AML-193 (cell line): ENCODE results near the gene LRRC46.

Experiments used
- DNase-seq, 2 experiments: peaks; one replicate each; lab custom pipeline; 2025; lab: John Stamatoyannopoulos, UW

Gene LRRC46

DNA sequence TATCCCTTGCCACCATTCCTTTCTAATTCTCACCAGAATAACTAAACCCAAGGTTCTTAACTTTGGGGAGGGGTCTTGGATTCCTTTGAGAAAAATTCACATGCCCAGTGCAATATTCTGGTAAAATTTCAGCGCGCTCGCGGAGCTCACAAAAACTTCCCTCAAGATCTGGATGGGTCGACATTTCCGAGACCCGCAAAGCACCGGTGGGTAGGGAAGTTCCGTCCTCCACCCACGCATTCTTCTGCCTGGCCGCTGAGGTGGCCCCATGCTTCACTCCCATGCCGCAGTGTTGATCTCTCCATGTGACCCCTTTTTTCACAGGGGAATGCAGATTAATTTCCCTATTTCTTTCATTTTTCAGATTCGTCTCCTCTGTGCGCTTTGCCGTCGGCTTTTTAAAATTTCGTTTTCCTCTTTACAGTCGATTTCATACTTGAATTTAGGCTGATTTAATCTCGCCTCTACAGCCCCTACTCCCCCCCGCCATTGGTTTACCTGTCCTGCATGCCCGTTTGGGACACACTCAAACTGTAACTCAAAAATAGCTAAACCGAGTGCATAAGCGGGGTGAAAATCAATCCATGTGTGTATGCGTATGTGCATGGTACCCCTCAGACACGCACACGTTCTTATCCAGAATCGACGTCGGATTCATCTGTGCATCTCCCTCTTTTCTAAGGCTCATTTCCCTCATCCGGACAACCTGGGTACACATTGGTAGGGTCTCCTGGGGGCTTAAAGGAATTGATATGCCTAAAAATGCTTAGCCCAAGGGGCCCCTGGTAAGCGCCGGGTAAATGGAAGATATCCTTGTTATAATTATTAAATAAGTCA is 20.9 kb downstream of the LRRC46 start:
- no peak for DNase-seq

DNA sequence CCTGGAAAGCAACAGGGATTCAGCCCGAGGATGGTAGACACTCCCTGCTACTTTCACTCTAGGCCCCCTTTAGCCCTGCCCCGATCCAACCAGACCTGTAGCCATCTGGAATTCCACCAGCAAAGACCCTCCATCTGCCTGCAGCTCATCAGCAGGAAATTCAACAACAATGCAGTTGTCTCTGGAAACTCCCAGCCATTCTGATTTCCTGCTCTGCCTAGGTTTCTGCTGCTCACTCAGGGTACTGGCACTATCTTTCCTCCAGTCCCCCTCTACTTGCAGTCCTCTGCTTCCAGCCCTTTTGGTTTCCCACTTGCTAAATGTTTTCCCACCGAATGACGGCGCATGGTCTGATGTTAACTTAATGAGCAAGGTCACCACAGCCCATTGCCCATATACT is 22.1 kb downstream of the LRRC46 start:
- DNase-seq = no peak

DNA sequence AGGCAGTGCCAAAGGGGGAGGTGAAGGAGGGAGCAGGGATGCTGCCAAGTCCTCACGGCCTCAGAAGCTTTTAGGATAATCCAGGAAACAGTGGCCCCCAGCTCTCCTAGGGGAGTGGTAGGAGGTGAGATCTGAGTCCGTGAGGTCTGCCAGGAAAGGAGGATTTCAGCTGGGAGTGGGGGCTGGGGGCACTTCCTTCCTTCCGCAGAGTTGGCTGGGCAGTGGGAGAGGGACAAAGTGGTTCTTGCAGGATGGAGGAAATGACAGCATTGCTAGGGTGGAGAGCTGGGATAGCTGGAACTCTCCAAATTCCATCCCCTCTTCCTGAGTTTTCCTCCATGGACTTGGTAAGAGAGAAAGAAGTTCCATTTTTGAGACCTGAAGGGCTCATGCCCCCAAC is 24.3 kb downstream of the LRRC46 start:
- no peak for DNase-seq

GRCh38 chr17:47856830-47857229 is 25.4 kb downstream of the LRRC46 start:
- no peak for DNase-seq

- no peak for DNase-seq
These were observed 26.3 kb downstream of the LRRC46 start for GRCh38 chr17:47857551-47858455.

GRCh38 chr17:47860386-47860785 is 28.9 kb downstream of the LRRC46 start:
- DNase-seq = no peak

- DNase-seq = no peak
These were observed 31.4 kb downstream of the LRRC46 start for GRCh38 chr17:47862621-47863440.

DNA sequence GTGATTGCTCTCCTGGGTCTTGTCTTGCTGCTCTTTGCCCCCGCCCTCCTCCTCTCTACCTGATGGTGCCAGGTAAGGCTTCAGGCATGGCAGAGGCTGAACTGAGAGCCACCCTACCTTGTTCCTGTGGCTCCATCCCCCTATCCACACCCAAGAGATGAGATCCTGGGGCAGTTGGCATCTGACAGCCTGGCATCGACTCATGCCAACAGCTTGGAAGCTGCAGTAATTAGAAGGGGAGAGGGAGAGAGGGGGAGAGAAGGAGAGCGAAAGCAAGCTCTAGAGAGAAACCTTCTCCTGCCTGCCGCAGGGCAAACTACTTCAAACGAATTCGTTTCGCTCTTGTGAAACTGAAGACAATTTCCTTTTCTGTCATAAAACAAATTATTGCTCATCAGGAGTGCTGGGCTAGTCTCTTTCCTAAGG is 33.3 kb downstream of the LRRC46 start:
- DNase-seq = no peak

DNA sequence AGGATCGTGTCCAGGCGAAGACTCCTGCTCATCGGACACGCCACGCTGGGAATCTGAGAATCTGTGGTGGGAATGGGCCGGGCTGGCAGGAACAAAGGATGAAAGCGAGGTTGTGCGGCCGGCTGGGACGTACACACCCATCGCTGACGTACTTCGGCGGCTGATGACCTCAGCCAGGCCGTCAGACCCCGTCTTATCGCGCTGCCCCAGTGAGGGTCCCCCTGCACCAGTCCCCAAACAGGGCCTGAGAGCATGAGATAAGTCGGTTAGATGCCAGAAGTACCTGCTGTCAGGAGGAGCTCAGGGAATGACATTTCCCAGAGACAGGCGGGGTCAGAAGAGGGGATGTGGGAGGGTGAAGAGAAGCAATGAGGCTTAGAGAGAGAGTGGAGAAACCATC is 35.5 kb downstream of the LRRC46 start:
- no peak for DNase-seq

DNA sequence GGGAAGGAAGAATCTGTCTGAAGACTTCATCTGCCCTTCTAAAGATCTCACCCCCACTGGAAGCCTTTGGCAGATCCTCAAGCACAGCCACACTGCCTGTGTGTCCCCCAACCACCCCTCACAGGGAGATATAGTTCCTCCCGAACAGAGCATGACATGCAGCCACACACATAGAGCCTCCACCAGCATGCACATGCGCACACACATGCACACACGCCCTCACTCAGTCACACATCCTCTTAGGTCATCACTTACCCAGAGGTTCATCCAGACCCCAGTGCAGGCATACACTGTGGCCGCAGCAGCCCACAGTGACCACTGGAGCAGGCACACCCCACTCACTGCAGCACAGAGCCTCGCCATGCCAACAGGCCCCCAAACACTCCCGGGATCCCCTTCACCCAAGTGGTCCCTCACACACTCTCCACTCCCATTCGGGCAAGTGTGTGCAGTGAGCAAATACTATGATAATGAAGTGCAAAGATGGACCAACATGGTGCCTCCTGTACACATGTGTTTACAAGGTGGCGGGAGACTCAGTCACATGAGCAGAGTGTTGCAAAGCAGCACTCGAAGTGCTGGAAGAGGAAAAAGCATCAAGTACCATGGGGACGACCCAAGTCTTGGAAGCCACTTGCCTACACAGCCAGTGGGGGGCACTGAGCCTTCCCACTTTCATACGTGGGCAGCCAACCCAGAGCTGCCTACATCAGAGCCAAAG is 36.5 kb downstream of the LRRC46 start:
- no peak for DNase-seq

GRCh38 chr17:47869114-47869513 is 37.6 kb downstream of the LRRC46 start:
- DNase-seq = no peak

- no peak for DNase-seq
These were observed 38.6 kb downstream of the LRRC46 start for GRCh38 chr17:47870056-47870455.

- no peak for DNase-seq
These were observed 39.6 kb downstream of the LRRC46 start for GRCh38 chr17:47871048-47871447.

DNA sequence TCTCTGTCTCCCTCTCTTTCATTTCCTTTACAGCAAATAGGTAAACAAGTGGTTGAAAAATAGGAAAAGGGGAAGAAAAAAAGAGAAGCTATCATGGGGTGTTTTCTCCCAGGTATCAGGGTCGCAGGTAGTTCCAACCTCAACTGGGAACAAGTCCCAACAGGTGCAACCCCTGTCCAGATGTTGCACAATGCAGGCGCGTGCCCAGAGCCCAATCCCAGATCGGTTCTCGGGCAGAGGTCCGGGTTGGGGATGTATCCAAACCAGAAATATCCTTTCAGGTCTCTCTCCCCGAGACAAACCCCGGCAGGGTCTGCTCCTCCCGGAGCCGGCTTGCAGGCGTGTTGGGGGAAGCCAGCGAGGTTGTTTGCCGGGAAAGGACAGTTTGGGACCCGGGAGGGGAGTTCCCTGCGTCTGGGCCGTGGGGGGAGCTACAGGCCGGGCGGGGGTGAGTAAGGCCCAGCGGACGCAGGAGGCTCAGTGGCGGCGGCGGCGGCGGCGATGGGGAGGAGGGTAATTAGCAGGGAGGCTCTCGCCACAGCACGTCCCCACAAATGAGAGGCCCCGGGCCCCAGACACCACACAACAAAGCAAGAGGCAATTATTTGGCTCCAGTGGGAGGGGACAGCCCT is 40.7 kb downstream of the LRRC46 start:
- DNase-seq = no peak

DNA sequence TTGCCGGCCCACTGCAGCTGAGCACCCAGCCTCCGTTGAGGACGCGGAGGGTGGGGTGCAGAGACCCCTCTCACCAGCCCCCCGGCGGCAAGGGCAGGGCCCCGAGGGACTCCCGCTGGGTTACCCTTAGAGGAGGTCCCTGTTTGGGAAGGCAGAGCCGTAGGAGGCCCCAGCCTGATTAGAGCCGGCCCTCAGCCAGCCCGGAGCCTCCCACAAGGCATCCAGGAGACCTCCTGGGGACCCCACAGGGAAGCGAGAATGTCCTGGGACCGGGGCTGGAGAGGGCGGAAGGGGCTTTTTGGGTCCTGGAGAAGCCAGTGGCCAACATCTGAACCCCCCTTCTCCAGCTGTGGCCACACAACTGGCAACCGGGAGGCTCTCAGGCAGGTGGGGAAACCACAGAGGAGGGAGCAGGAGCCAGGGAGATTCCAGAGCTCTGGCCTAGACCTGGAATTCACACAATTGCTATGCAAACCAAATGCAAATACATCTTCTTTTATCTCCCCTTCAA is 41.2 kb downstream of the LRRC46 start:
- no peak for DNase-seq

DNA sequence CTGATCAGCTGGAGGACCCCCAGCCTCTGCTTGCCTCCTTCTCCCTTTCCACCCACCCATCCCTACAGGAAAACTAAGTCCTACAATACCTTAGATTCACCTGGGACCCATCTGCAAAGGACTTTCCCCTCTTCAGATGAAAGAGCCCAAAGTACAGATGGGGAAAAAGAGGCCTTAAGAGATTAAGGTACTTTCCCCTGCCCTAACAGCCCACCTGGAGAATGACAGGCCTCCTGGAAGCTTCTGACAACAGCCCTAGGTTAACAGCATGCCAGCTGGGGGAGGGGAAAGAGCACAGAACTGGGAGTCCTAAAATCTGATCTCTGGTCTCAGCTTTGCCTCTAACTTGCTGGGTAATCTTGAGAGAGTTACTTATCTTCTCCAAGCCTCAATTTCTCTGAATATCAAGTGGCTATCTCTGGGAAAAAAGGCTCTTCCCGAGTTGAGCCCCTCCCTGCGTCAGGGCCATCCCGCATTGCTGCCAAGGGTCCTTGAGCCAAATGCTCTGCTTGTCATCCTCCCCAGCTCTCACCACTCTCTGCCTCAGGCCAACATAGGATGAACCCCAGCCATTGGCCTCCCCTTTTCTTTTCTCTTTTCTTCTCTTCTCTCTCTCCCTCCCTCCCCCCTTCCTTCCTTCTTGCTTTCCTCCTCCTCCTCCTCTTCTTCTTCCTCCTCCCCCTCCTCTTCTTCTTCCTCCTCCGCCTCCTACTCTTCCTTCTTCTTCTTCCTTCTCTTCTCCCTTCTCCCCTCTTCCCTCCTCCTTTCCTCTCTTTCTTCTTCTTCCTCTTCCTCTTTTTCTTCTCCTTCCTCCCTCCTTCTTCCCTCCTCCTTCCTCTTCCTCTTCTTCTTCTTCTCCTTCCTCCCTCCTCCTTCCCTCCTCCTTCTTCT is 42.0 kb downstream of the LRRC46 start:
- DNase-seq = no peak

- no peak for DNase-seq
These were observed 43.8 kb downstream of the LRRC46 start for GRCh38 chr17:47875011-47875985.

- no peak for DNase-seq
These were observed 46.0 kb downstream of the LRRC46 start for GRCh38 chr17:47877368-47878034.
